Measurements from ENCODE around the gene IPCEF1.
"Not testable (repeated sequence)": the region's sequence is repeated elsewhere in the genome, so short reads cannot be mapped to it uniquely, and the experiment has no call there.

IPCEF1 gene

GRCh38 chr6:154337406-154338005, 19.1 kb downstream of the IPCEF1 start:
- no peak for DNase-seq (ENCODE audit: low spot score in 2 of 2)
- no peak overlapping the region for H3K27ac Mint-ChIP-seq
- H3K27me3 Mint-ChIP-seq = no peaks in the 10 kb centered on the region
- ATAC-seq (ENCODE audit: low read depth) = no peak
- H3K4me1 Mint-ChIP-seq = peaks cover 5% of the 10 kb centered on the region
- H3K9me3 Mint-ChIP-seq = no peaks in the 10 kb centered on the region
- no peaks in the 10 kb centered on the region for H3K36me3 Mint-ChIP-seq
- H3K4me3 Mint-ChIP-seq = no peak overlapping the region

- ATAC-seq (ENCODE audit: low read depth); H3K9me3 Mint-ChIP-seq; H3K4me3 Mint-ChIP-seq; H3K36me3 Mint-ChIP-seq; DNase-seq (ENCODE audit: low spot score in 2 of 2); H3K27me3 Mint-ChIP-seq; H3K27ac Mint-ChIP-seq: not testable (repeated sequence)
- peaks cover 11% of the 10 kb centered on the region for H3K4me1 Mint-ChIP-seq
Observed at GRCh38 chr6:154334147-154334546, 22.5 kb downstream of the IPCEF1 start.

GRCh38 chr6:154331750-154332149, 24.9 kb downstream of the IPCEF1 start:
- H3K36me3 Mint-ChIP-seq = peaks cover 2% of the 10 kb centered on the region
- no peaks in the 10 kb centered on the region for H3K27me3 Mint-ChIP-seq
- no peaks in the 10 kb centered on the region for H3K9me3 Mint-ChIP-seq
- H3K4me1 Mint-ChIP-seq = peaks cover 11% of the 10 kb centered on the region
- DNase-seq (ENCODE audit: low spot score in 2 of 2) (no peak), ATAC-seq (ENCODE audit: low read depth) (no peak)
- H3K4me3 Mint-ChIP-seq = no peak overlapping the region
- H3K27ac Mint-ChIP-seq = no peak overlapping the region

GRCh38 chr6:154329350-154330170, 27.0 kb downstream of the IPCEF1 start:
- Mint-ChIP-seq H3K36me3 (peaks cover 2% of the 10 kb centered on the region), H3K27ac (peak overlapping the region; percentile 78), H3K4me1 (peaks cover 12% of the 10 kb centered on the region), H3K9me3 (no peaks in the 10 kb centered on the region), H3K27me3 (no peaks in the 10 kb centered on the region), H3K4me3 (peak overlapping the region; percentile 80)
- DNase-seq (ENCODE audit: low spot score in 2 of 2) (no peak), ATAC-seq (ENCODE audit: low read depth) (peak; percentile 34)

- peaks cover 10% of the 10 kb centered on the region for H3K4me1 Mint-ChIP-seq
- not testable (repeated sequence) for H3K9me3 Mint-ChIP-seq; H3K27me3 Mint-ChIP-seq; H3K36me3 Mint-ChIP-seq; H3K4me3 Mint-ChIP-seq; H3K27ac Mint-ChIP-seq; DNase-seq (ENCODE audit: low spot score in 2 of 2); ATAC-seq (ENCODE audit: low read depth)
Observed at GRCh38 chr6:154327313-154327712, 29.3 kb downstream of the IPCEF1 start.

- no peak overlapping the region for H3K4me3 Mint-ChIP-seq
- DNase-seq (ENCODE audit: low spot score in 2 of 2) (no peak), ATAC-seq (ENCODE audit: low read depth) (no peak)
- H3K36me3 Mint-ChIP-seq = no peaks in the 10 kb centered on the region
- peaks cover 10% of the 10 kb centered on the region for H3K4me1 Mint-ChIP-seq
- H3K27me3 Mint-ChIP-seq = no peaks in the 10 kb centered on the region
- H3K9me3 Mint-ChIP-seq = no peaks in the 10 kb centered on the region
- no peak overlapping the region for H3K27ac Mint-ChIP-seq
Observed at GRCh38 chr6:154325142-154325541, 31.5 kb downstream of the IPCEF1 start.

GRCh38 chr6:154320181-154320580, 36.4 kb downstream of the IPCEF1 start:
- no peaks in the 10 kb centered on the region for H3K36me3 Mint-ChIP-seq

GRCh38 chr6:154319231-154319858, 37.3 kb downstream of the IPCEF1 start:
- no peaks in the 10 kb centered on the region for H3K36me3 Mint-ChIP-seq
- DNase-seq (ENCODE audit: low spot score in 2 of 2) (no peak), ATAC-seq (ENCODE audit: low read depth) (no peak)
- H3K9me3 Mint-ChIP-seq = no peaks in the 10 kb centered on the region
- peaks cover 7% of the 10 kb centered on the region for H3K4me1 Mint-ChIP-seq
- no peaks in the 10 kb centered on the region for H3K27me3 Mint-ChIP-seq
- H3K27ac Mint-ChIP-seq = peak overlapping the region; percentile 17
- peak overlapping the region; percentile 49 for H3K4me3 Mint-ChIP-seq

More at GRCh38 chr6:154320181-154320580, 36.4 kb downstream of the IPCEF1 start:
- Mint-ChIP-seq H3K27me3 (no peaks in the 10 kb centered on the region), H3K9me3 (no peaks in the 10 kb centered on the region), H3K4me1 (peaks cover 7% of the 10 kb centered on the region), H3K27ac (no peak overlapping the region), H3K4me3 (no peak overlapping the region)
- DNase-seq (ENCODE audit: low spot score in 2 of 2) = no peak
- no peak for ATAC-seq (ENCODE audit: low read depth)

GRCh38 chr6:154318721-154319120, 37.9 kb downstream of the IPCEF1 start:
- no peaks in the 10 kb centered on the region for H3K27me3 Mint-ChIP-seq
- H3K4me1 Mint-ChIP-seq = peaks cover 7% of the 10 kb centered on the region
- no peak for ATAC-seq (ENCODE audit: low read depth)
- H3K27ac Mint-ChIP-seq = peak overlapping the region; percentile 58
- DNase-seq (ENCODE audit: low spot score in 2 of 2) = no peak
- peak overlapping the region; percentile 67 for H3K4me3 Mint-ChIP-seq
- H3K9me3 Mint-ChIP-seq = no peaks in the 10 kb centered on the region
- H3K36me3 Mint-ChIP-seq = no peaks in the 10 kb centered on the region

- H3K27me3 Mint-ChIP-seq = no peaks in the 10 kb centered on the region
- no peaks in the 10 kb centered on the region for H3K36me3 Mint-ChIP-seq
- H3K4me1 Mint-ChIP-seq = peaks cover 7% of the 10 kb centered on the region
- ATAC-seq (ENCODE audit: low read depth) (no peak), DNase-seq (ENCODE audit: low spot score in 2 of 2) (no peak)
- no peak overlapping the region for H3K4me3 Mint-ChIP-seq
- H3K27ac Mint-ChIP-seq = no peak overlapping the region
- H3K9me3 Mint-ChIP-seq = peaks cover under 1% of the 10 kb centered on the region
Observed at GRCh38 chr6:154316131-154316530, 40.5 kb downstream of the IPCEF1 start.

GRCh38 chr6:154314084-154314483, 42.5 kb downstream of the IPCEF1 start:
- H3K9me3 Mint-ChIP-seq = peaks cover 5% of the 10 kb centered on the region
- H3K27ac Mint-ChIP-seq = no peak overlapping the region
- no peak for ATAC-seq (ENCODE audit: low read depth)
- peaks cover 10% of the 10 kb centered on the region for H3K4me1 Mint-ChIP-seq
- H3K27me3 Mint-ChIP-seq = peaks cover 1% of the 10 kb centered on the region
- H3K36me3 Mint-ChIP-seq = no peaks in the 10 kb centered on the region
- no peak overlapping the region for H3K4me3 Mint-ChIP-seq
- DNase-seq (ENCODE audit: low spot score in 2 of 2) = no peak

- Mint-ChIP-seq H3K27ac (no peak overlapping the region), H3K9me3 (peaks cover 5% of the 10 kb centered on the region), H3K4me3 (no peak overlapping the region), H3K27me3 (peaks cover 1% of the 10 kb centered on the region), H3K36me3 (no peaks in the 10 kb centered on the region), H3K4me1 (peaks cover 15% of the 10 kb centered on the region)
- ATAC-seq (ENCODE audit: low read depth) (no peak), DNase-seq (ENCODE audit: low spot score in 2 of 2) (no peak)
Observed at GRCh38 chr6:154308986-154309385, 47.6 kb downstream of the IPCEF1 start.

GRCh38 chr6:154307696-154308425, 48.7 kb downstream of the IPCEF1 start:
- Mint-ChIP-seq H3K9me3 (peaks cover 5% of the 10 kb centered on the region), H3K27ac (no peak overlapping the region), H3K36me3 (no peaks in the 10 kb centered on the region), H3K4me3 (no peak overlapping the region), H3K27me3 (peaks cover 1% of the 10 kb centered on the region), H3K4me1 (peaks cover 15% of the 10 kb centered on the region)
- no peak for ATAC-seq (ENCODE audit: low read depth)
- DNase-seq (ENCODE audit: low spot score in 2 of 2) = no peak

GRCh38 chr6:154307147-154307546, 49.5 kb downstream of the IPCEF1 start:
- H3K4me3 Mint-ChIP-seq; H3K9me3 Mint-ChIP-seq; DNase-seq (ENCODE audit: low spot score in 2 of 2); H3K36me3 Mint-ChIP-seq; ATAC-seq (ENCODE audit: low read depth); H3K27me3 Mint-ChIP-seq: not testable (repeated sequence)
- H3K4me1 Mint-ChIP-seq = peaks cover 20% of the 10 kb centered on the region
- H3K27ac Mint-ChIP-seq = peak overlapping the region; percentile 87
